ENCODE data around the gene ACADM.
"Not testable (repeated sequence)": the region's sequence is repeated elsewhere in the genome, so short reads cannot be mapped to it uniquely, and the experiment has no call there.

ACADM gene

GRCh38 chr1:75720820-75721219, 3.7 kb upstream of the ACADM start:
- H2AK5ac ChIP-seq (ENCODE audit: low read length), result no peak overlapping the region
- H2AFZ ChIP-seq (ENCODE audit: insufficient read depth, low read length, poor library complexity), result no peak overlapping the region
- H2BK5ac ChIP-seq (ENCODE audit: low read depth, low read length, poor library complexity), result no peak overlapping the region
- H3K4me2 ChIP-seq (ENCODE audit: low read length), result no peak overlapping the region
- peaks cover 10% of the 10 kb centered on the region for H3K79me1 ChIP-seq (ENCODE audit: low read length)
- DNase-seq, result no peak
- no peaks in the 10 kb centered on the region for H3K27me3 ChIP-seq (ENCODE audit: insufficient read depth, low read length)
- no peak overlapping the region for H3K9ac ChIP-seq (ENCODE audit: low read length)
- H3K14ac ChIP-seq (ENCODE audit: low read length), result no peak overlapping the region
- peaks cover 5% of the 10 kb centered on the region for H3K79me2 ChIP-seq (ENCODE audit: control insufficient read depth, insufficient read depth, low read length, poor library complexity)
- no peaks in the 10 kb centered on the region for H3K9me3 ChIP-seq (ENCODE audit: insufficient read depth, low read depth, low read length)
- H3K27ac ChIP-seq (ENCODE audit: low read depth, low read length), result no peak overlapping the region
- H4K8ac ChIP-seq (ENCODE audit: low read depth, low read length), result no peak overlapping the region
- no peak overlapping the region for H2BK12ac ChIP-seq (ENCODE audit: low read length)
- H3K4me1 ChIP-seq (ENCODE audit: control insufficient read depth in 1 of 2, insufficient read depth in 2 of 2, low read length in 2 of 2), result no peaks in the 10 kb centered on the region
- no peak overlapping the region for H4K12ac ChIP-seq (ENCODE audit: low read depth, low read length)
- no peak overlapping the region for H3K18ac ChIP-seq (ENCODE audit: low read length)
- H3K36me3 ChIP-seq (ENCODE audit: control insufficient read depth in 1 of 2, insufficient read depth in 2 of 2, low read length in 2 of 2), result no peaks in the 10 kb centered on the region
- no peak overlapping the region for H4K91ac ChIP-seq (ENCODE audit: low read depth, low read length)
- no peak overlapping the region for H2BK120ac ChIP-seq (ENCODE audit: insufficient read depth, low read length, poor library complexity)
- H3K4me3 ChIP-seq (ENCODE audit: low read depth, low read length), result no peak overlapping the region
- no CpG with 5 or more reads among the region's 1 CpG for WGBS (ENCODE audit: extremely low coverage, insufficient coverage, insufficient read length)
- H3K4ac ChIP-seq (ENCODE audit: low read depth, low read length), result no peak overlapping the region
- no peak overlapping the region for H3K23ac ChIP-seq (ENCODE audit: low read length)

- not testable (repeated sequence) for H2BK12ac ChIP-seq (ENCODE audit: low read length); H2AK5ac ChIP-seq (ENCODE audit: low read length); H3K23ac ChIP-seq (ENCODE audit: low read length); H2BK120ac ChIP-seq (ENCODE audit: insufficient read depth, low read length, poor library complexity); H3K27ac ChIP-seq (ENCODE audit: low read depth, low read length); H4K12ac ChIP-seq (ENCODE audit: low read depth, low read length); H4K8ac ChIP-seq (ENCODE audit: low read depth, low read length); H3K4ac ChIP-seq (ENCODE audit: low read depth, low read length); H3K9ac ChIP-seq (ENCODE audit: low read length); H3K4me3 ChIP-seq (ENCODE audit: low read depth, low read length); H3K18ac ChIP-seq (ENCODE audit: low read length); H3K36me3 ChIP-seq (ENCODE audit: control insufficient read depth in 1 of 2, insufficient read depth in 2 of 2, low read length in 2 of 2); H3K14ac ChIP-seq (ENCODE audit: low read length); H2AFZ ChIP-seq (ENCODE audit: insufficient read depth, low read length, poor library complexity); H4K91ac ChIP-seq (ENCODE audit: low read depth, low read length); H2BK5ac ChIP-seq (ENCODE audit: low read depth, low read length, poor library complexity); H3K27me3 ChIP-seq (ENCODE audit: insufficient read depth, low read length); H3K9me3 ChIP-seq (ENCODE audit: insufficient read depth, low read depth, low read length); H3K4me1 ChIP-seq (ENCODE audit: control insufficient read depth in 1 of 2, insufficient read depth in 2 of 2, low read length in 2 of 2); H3K79me2 ChIP-seq (ENCODE audit: control insufficient read depth, insufficient read depth, low read length, poor library complexity); H3K4me2 ChIP-seq (ENCODE audit: low read length)
- H3K79me1 ChIP-seq (ENCODE audit: low read length), result peaks cover 10% of the 10 kb centered on the region
- no CpG with 5 or more reads among the region's 8 CpGs for WGBS (ENCODE audit: extremely low coverage, insufficient coverage, insufficient read length)
- DNase-seq, result peak in 1 of 2 donors; percentile 11
Measured at GRCh38 chr1:75722246-75722645, 2.3 kb upstream of the ACADM start.

GRCh38 chr1:75722966-75723365, 1.5 kb upstream of the ACADM start:
- Histone ChIP-seq H2AK5ac (ENCODE audit: low read length) (peak overlapping the region; percentile 62), H3K23ac (ENCODE audit: low read length) (no peak overlapping the region), H2BK5ac (ENCODE audit: low read depth, low read length, poor library complexity) (no peak overlapping the region), H3K4me2 (ENCODE audit: low read length) (no peak overlapping the region), H3K36me3 (ENCODE audit: control insufficient read depth in 1 of 2, insufficient read depth in 2 of 2, low read length in 2 of 2) (no peaks in the 10 kb centered on the region), H2BK120ac (ENCODE audit: insufficient read depth, low read length, poor library complexity) (peak overlapping the region; percentile 60), H3K27ac (ENCODE audit: low read depth, low read length) (no peak overlapping the region), H3K4ac (ENCODE audit: low read depth, low read length) (no peak overlapping the region), H4K8ac (ENCODE audit: low read depth, low read length) (peak overlapping the region; percentile 73), H4K91ac (ENCODE audit: low read depth, low read length) (no peak overlapping the region), H2AFZ (ENCODE audit: insufficient read depth, low read length, poor library complexity) (no peak overlapping the region), H3K4me1 (ENCODE audit: control insufficient read depth in 1 of 2, insufficient read depth in 2 of 2, low read length in 2 of 2) (peaks cover 0 to 3% of the 10 kb centered on the region in 2 experiments), H3K4me3 (ENCODE audit: low read depth, low read length) (no peak overlapping the region), H3K14ac (ENCODE audit: low read length) (no peak overlapping the region), H3K27me3 (ENCODE audit: insufficient read depth, low read length) (no peaks in the 10 kb centered on the region), H3K9me3 (ENCODE audit: insufficient read depth, low read depth, low read length) (no peaks in the 10 kb centered on the region), H3K9ac (ENCODE audit: low read length) (no peak overlapping the region), H2BK12ac (ENCODE audit: low read length) (no peak overlapping the region), H3K79me2 (ENCODE audit: control insufficient read depth, insufficient read depth, low read length, poor library complexity) (peaks cover 5% of the 10 kb centered on the region), H3K18ac (ENCODE audit: low read length) (no peak overlapping the region), H4K12ac (ENCODE audit: low read depth, low read length) (no peak overlapping the region), H3K79me1 (ENCODE audit: low read length) (peaks cover 10% of the 10 kb centered on the region)
- DNase-seq, result no peak
- WGBS (ENCODE audit: extremely low coverage, insufficient coverage, insufficient read length), result no CpG with 5 or more reads among the region's 9 CpGs

- peak; percentile 47 to 55 for DNase-seq
- peak overlapping the region; percentile 75 for H2BK120ac ChIP-seq (ENCODE audit: insufficient read depth, low read length, poor library complexity)
- peak overlapping the region; percentile 93 for H4K91ac ChIP-seq (ENCODE audit: low read depth, low read length)
- H4K12ac ChIP-seq (ENCODE audit: low read depth, low read length), result peak overlapping the region; percentile 96
- peaks cover 10% of the 10 kb centered on the region for H3K79me1 ChIP-seq (ENCODE audit: low read length)
- H3K4me2 ChIP-seq (ENCODE audit: low read length), result peak overlapping the region; percentile 71
- H3K23ac ChIP-seq (ENCODE audit: low read length), result no peak overlapping the region
- H3K14ac ChIP-seq (ENCODE audit: low read length), result peak overlapping the region; percentile 95
- peak overlapping the region; percentile 100 for H2AFZ ChIP-seq (ENCODE audit: insufficient read depth, low read length, poor library complexity)
- no peak overlapping the region for H2AK5ac ChIP-seq (ENCODE audit: low read length)
- H3K18ac ChIP-seq (ENCODE audit: low read length), result peak overlapping the region; percentile 99
- peak overlapping the region; percentile 96 for H3K9ac ChIP-seq (ENCODE audit: low read length)
- H3K27ac ChIP-seq (ENCODE audit: low read depth, low read length), result peak overlapping the region; percentile 95
- WGBS (ENCODE audit: extremely low coverage, insufficient coverage, insufficient read length), result no CpG with 5 or more reads among the region's 30 CpGs
- H3K79me2 ChIP-seq (ENCODE audit: control insufficient read depth, insufficient read depth, low read length, poor library complexity), result peaks cover 5% of the 10 kb centered on the region
- no peaks in the 10 kb centered on the region for H3K36me3 ChIP-seq (ENCODE audit: control insufficient read depth in 1 of 2, insufficient read depth in 2 of 2, low read length in 2 of 2)
- H3K4me1 ChIP-seq (ENCODE audit: control insufficient read depth in 1 of 2, insufficient read depth in 2 of 2, low read length in 2 of 2), result peaks cover 0 to 3% of the 10 kb centered on the region in 2 experiments
- no peak overlapping the region for H2BK12ac ChIP-seq (ENCODE audit: low read length)
- H3K27me3 ChIP-seq (ENCODE audit: insufficient read depth, low read length), result no peaks in the 10 kb centered on the region
- peak overlapping the region; percentile 96 for H3K4ac ChIP-seq (ENCODE audit: low read depth, low read length)
- peak overlapping the region; percentile 93 for H2BK5ac ChIP-seq (ENCODE audit: low read depth, low read length, poor library complexity)
- H3K4me3 ChIP-seq (ENCODE audit: low read depth, low read length), result peak overlapping the region; percentile 95
- H3K9me3 ChIP-seq (ENCODE audit: insufficient read depth, low read depth, low read length), result no peaks in the 10 kb centered on the region
- H4K8ac ChIP-seq (ENCODE audit: low read depth, low read length), result peak overlapping the region; percentile 98
Measured at GRCh38 chr1:75723989-75724471, 479 bp upstream of the ACADM start.

Measured in trophoblast cell (in vitro differentiated cells and primary cell).